H9 (cell line): ENCODE data around the gene IFT81. TPM values are rescaled to one million over a fixed set of nuclear protein-coding genes. Genes with fewer than 3 reads are reported as not detected.

Experiments
- DNase-seq: peaks from one replicate; pipeline ENCODE4 v3.0.0-alpha.2; 2017
- H2AFZ ChIP-seq: one replicate; pipeline ENCODE4 v1.6.1; 2013; ENCODE audit warnings: mild to moderate bottlenecking, low read length, control low read depth, moderate library complexity
- H2AK5ac ChIP-seq: 2 replicates; pipeline ENCODE4 v1.6.1; 2013; ENCODE audit warnings: low read length, control low read depth, mixed read lengths; ENCODE audit not compliant: insufficient read length
- H2BK120ac ChIP-seq: one replicate; pipeline ENCODE4 v1.6.1; 2013; ENCODE audit warnings: low read depth, mild to moderate bottlenecking, low read length, control low read depth, inconsistent platforms; ENCODE audit not compliant: poor library complexity, severe bottlenecking
- H2BK12ac ChIP-seq: 2 replicates; pipeline ENCODE4 v1.6.1; 2013; ENCODE audit warnings: low read length, control low read depth, mixed read lengths, low read depth; ENCODE audit not compliant: insufficient read length
- H2BK15ac ChIP-seq: 2 replicates; pipeline ENCODE4 v1.6.1; 2013; ENCODE audit warnings: low read depth, low read length, control low read depth
- H2BK20ac ChIP-seq: one replicate; pipeline ENCODE4 v1.6.1; 2013; ENCODE audit warnings: low read depth, mild to moderate bottlenecking, low read length, control low read depth, inconsistent platforms; ENCODE audit not compliant: poor library complexity, severe bottlenecking
- H2BK5ac ChIP-seq: 2 replicates; pipeline ENCODE4 v1.6.1; 2013; ENCODE audit warnings: low read length, control low read depth, mixed read lengths; ENCODE audit not compliant: insufficient read length
- H3K14ac ChIP-seq: 2 replicates; pipeline ENCODE4 v1.6.1; 2013; ENCODE audit warnings: low read length, control low read depth; ENCODE audit not compliant: insufficient read depth
- H3K18ac ChIP-seq: 2 replicates; pipeline ENCODE4 v1.6.1; 2013; ENCODE audit warnings: low read depth, mild to moderate bottlenecking, mixed read lengths, low read length, control low read depth; ENCODE audit not compliant: insufficient read length
- H3K23ac ChIP-seq: 2 replicates; pipeline ENCODE4 v1.6.1; 2013; ENCODE audit warnings: low read length, control low read depth, mixed read lengths, low read depth; ENCODE audit not compliant: insufficient read length
- H3K23me2 ChIP-seq: 2 replicates; pipeline ENCODE4 v1.6.1; 2013; ENCODE audit warnings: low read depth, mild to moderate bottlenecking, mixed read lengths, low read length, control low read depth; ENCODE audit not compliant: insufficient read length, poor library complexity, severe bottlenecking
- H3K27ac ChIP-seq: 2 replicates; pipeline ENCODE4 v1.5.1; 2013; ENCODE audit warnings: low read length, control low read depth, mixed read lengths, low read depth; ENCODE audit not compliant: insufficient read length
- H3K27me3 ChIP-seq: 2 replicates; pipeline ENCODE4 v1.6.1; 2013; ENCODE audit warnings: low read length, control low read depth, inconsistent platforms; ENCODE audit not compliant: insufficient read depth
- H3K4ac ChIP-seq: 2 replicates; pipeline ENCODE4 v1.6.1; 2013; ENCODE audit warnings: low read depth, mild to moderate bottlenecking, control low read depth, inconsistent platforms, low read length, moderate library complexity
- H3K4me1 ChIP-seq: 2 replicates; pipeline ENCODE4 v1.6.1; 2013; ENCODE audit warnings: low read length, control low read depth, inconsistent platforms; ENCODE audit not compliant: insufficient read depth
- H3K4me2 ChIP-seq: 2 replicates; pipeline ENCODE4 v1.6.1; 2013; ENCODE audit warnings: low read length, control low read depth, mixed read lengths; ENCODE audit not compliant: insufficient read length, insufficient read depth
- H3K56ac ChIP-seq: 2 replicates; pipeline ENCODE4 v1.6.1; 2013; ENCODE audit warnings: low read depth, mild to moderate bottlenecking, mixed read lengths, low read length, control low read depth; ENCODE audit not compliant: insufficient read length
- H3K79me1 ChIP-seq: 2 replicates; pipeline ENCODE4 v1.6.1; 2013; ENCODE audit warnings: low read depth, mild to moderate bottlenecking, moderate library complexity, low read length, control low read depth, inconsistent platforms; ENCODE audit not compliant: insufficient read depth, poor library complexity, severe bottlenecking
- H3K79me2 ChIP-seq: 2 replicates; pipeline ENCODE4 v1.6.1; 2013; ENCODE audit warnings: low read length, control low read depth, inconsistent platforms; ENCODE audit not compliant: insufficient read depth
- H3K9ac ChIP-seq: 2 replicates; pipeline ENCODE4 v1.6.1; 2013; ENCODE audit warnings: low read length, control low read depth, mixed read lengths; ENCODE audit not compliant: insufficient read length; ENCODE audit errors: extremely low read depth
- H3K9me3 ChIP-seq: one replicate; pipeline ENCODE4 v1.6.1; 2013; ENCODE audit warnings: low read depth, low read length, inconsistent platforms; ENCODE audit not compliant: control insufficient read depth
- H3T11ph ChIP-seq: one replicate; pipeline ENCODE4 v1.6.1; 2013; ENCODE audit warnings: mild to moderate bottlenecking, low read length, control low read depth, inconsistent platforms
- H4K20me1 ChIP-seq: one replicate; pipeline ENCODE4 v1.6.1; 2013; ENCODE audit not compliant: control insufficient read depth, insufficient read length, insufficient read depth
- H4K5ac ChIP-seq: 2 replicates; pipeline ENCODE4 v1.6.1; 2013; ENCODE audit warnings: low read depth, mild to moderate bottlenecking, mixed read lengths, low read length, control low read depth; ENCODE audit not compliant: insufficient read length
- H4K8ac ChIP-seq: replicated peaks from 2 replicates; pipeline ENCODE4 v1.6.1; 2013; ENCODE audit warnings: low read length, control low read depth, mixed read lengths, low read depth; ENCODE audit not compliant: insufficient read length
- H4K91ac ChIP-seq: 2 replicates; pipeline ENCODE4 v1.6.1; 2013; ENCODE audit warnings: low read depth, mild to moderate bottlenecking, moderate library complexity, mixed read lengths, low read length, control low read depth; ENCODE audit not compliant: insufficient read length
- H3K27ac Mint-ChIP-seq, 3 experiments: 2 replicates in 2 of 3; 3 replicates in 1 of 3; pipeline ENCODE4 v1.8.0; 2020 to 2021; ENCODE audit warnings: mixed read lengths in 3 of 3, mild to moderate bottlenecking in 1 of 3, moderate library complexity in 1 of 3
- H3K27me3 Mint-ChIP-seq: 2 replicates; pipeline ENCODE4 v1.8.0; 2021; ENCODE audit warnings: low read depth, mild to moderate bottlenecking, moderate library complexity, mixed read lengths
- H3K36me3 Mint-ChIP-seq, 3 experiments: 2 replicates in 2 of 3; 3 replicates in 1 of 3; pipeline ENCODE4 v1.8.0; 2020 to 2021; ENCODE audit warnings: low read depth in 3 of 3, mixed read lengths in 3 of 3; ENCODE audit not compliant: insufficient read depth in 1 of 3
- H3K4me1 Mint-ChIP-seq, 2 experiments: 2 replicates each; pipeline ENCODE4 v1.8.0; 2020; ENCODE audit warnings: mixed read lengths in 2 of 2
- H3K4me3 Mint-ChIP-seq, 2 experiments: 2 replicates in 1 of 2; 3 replicates in 1 of 2; pipeline ENCODE4 v1.8.0; 2020 to 2021; ENCODE audit warnings: mild to moderate bottlenecking in 2 of 2, mixed read lengths in 2 of 2, moderate library complexity in 1 of 2
- H3K9me3 Mint-ChIP-seq, 2 experiments: 2 replicates in 1 of 2; 3 replicates in 1 of 2; pipeline ENCODE4 v1.8.0; 2020; ENCODE audit warnings: mild to moderate bottlenecking in 2 of 2, mixed read lengths in 2 of 2, moderate library complexity in 1 of 2
- CTCF ChIP-seq: fragments of 200-600 bp; sonication (generic); conservative IDR thresholded peaks from 3 replicates; pipeline ENCODE4 v1.8.0; 2021; ENCODE audit warnings: antibody characterized with exemption, mild to moderate bottlenecking
- WGBS: extraction: QIAGEN DNeasy Blood & Tissue Kit; methylation state at CpG from one replicate; pipeline ENCODE4 v1.1.7; 2013; ENCODE audit warnings: missing lambda C conversion rate, low lambda C conversion rate, mixed read lengths; ENCODE audit not compliant: insufficient read length; ENCODE audit errors: extremely low coverage; 5-methylcytosine and 5-hydroxymethylcytosine counted together
- total RNA-seq: library from RNA; stranded (reverse); gene quantifications from 2 replicates; pipeline ENCODE4 v1.2.1, GENCODE V29; 2021

IFT81 gene
- total RNA-seq, 1 experiment from 2014 or later: 9.3 TPM

- peaks cover 0 to 9% (median 2%) of the 10 kb centered on the region in 3 experiments; a peak in 3 of 7 replicates for H3K36me3 Mint-ChIP-seq
- no peak overlapping the region for H3K4me3 Mint-ChIP-seq
- Histone ChIP-seq H3K18ac (no peak overlapping the region), H3K56ac (no peak overlapping the region), H3K79me1 (no peaks in the 10 kb centered on the region), H2BK120ac (no peak overlapping the region), H3K4me2 (no peak overlapping the region), H2AFZ (no peak overlapping the region), H4K5ac (no peak overlapping the region), H3K27me3 (no peaks in the 10 kb centered on the region), H2BK12ac (no peak overlapping the region), H2BK15ac (no peak overlapping the region), H2BK20ac (no peak overlapping the region), H3K23me2 (no peaks in the 10 kb centered on the region), H3K4me1 (no peaks in the 10 kb centered on the region), H3K14ac (no peak overlapping the region), H3K4ac (no peak overlapping the region), H2AK5ac (no peak overlapping the region), H3T11ph (no peak overlapping the region), H3K9me3 (no peaks in the 10 kb centered on the region), H4K8ac (no peak overlapping the region), H3K9ac (no peak overlapping the region), H4K91ac (no peak overlapping the region), H4K20me1 (no peaks in the 10 kb centered on the region), H2BK5ac (no peak overlapping the region), H3K79me2 (no peaks in the 10 kb centered on the region), H3K23ac (no peak overlapping the region), H3K27ac (no peak overlapping the region)
- WGBS: no CpG with 5 or more reads among the region's 5 CpGs
- no peak for DNase-seq
- H3K27me3 Mint-ChIP-seq: no peaks in the 10 kb centered on the region
- TF ChIP-seq CTCF: no peak
- peak overlapping the region in 1 of 3 experiments; percentile 1; a peak in 1 of 7 replicates for H3K27ac Mint-ChIP-seq
- peaks cover 0 to 7% of the 10 kb centered on the region in 2 experiments; a peak in 2 of 5 replicates for H3K9me3 Mint-ChIP-seq
- H3K4me1 Mint-ChIP-seq: peaks cover 17 to 31% of the 10 kb centered on the region in 2 experiments
Measured at GRCh38 chr12:110243227-110243626, 119.1 kb downstream of the IFT81 start.
